A549 treated with RU486 at 1 μM for 4 hours (cell line): ENCODE data around the gene DIABLO. TPM values are rescaled to one million over a fixed set of nuclear protein-coding genes. Genes with fewer than 3 reads are reported as not detected.

Source experiments
- total RNA-seq: library from RNA; stranded (reverse); fragments of 200-300 nt; extraction: Qiagen RNA extraction; gene quantifications from 5 replicates; pipeline ENCODE4 v1.2.3, GENCODE V29; 2022; ENCODE audit warnings: low read depth

DIABLO gene
- total RNA-seq = 69.3 to 78.3 TPM (median 74.1 TPM) in 5 replicates

DNA sequence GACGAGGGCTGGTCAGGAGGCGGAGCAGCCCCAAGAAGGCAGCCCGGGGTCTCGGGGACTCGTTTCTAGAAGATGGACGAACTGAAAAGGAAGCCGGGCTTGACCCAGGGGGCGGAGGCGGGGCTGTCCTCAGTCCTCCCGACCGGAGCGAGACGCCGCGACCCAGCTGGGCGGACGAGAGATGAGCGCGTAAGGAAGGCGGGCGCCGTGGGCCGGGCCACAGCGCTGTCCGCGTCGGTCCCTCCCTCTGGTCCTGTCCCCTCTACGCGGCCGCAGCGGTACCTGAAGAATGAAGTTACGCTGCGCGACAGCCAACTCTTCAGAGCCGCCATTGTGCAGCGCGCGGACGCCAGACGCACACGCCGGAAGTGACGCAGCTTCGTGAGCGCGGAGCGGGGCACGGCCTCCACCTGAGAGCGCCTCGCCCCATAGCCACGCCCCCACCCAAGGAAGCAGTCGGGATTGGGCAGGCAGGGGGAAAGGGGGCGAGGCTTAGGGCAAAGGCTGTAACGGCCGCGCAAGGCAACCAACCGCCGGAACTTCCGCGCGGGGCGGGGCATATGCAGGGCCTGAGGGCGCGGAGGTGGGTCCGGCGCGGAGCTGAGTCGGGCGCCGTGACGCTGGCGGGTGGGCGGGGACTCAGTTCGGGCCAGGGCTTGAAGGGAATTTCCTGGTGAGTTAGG is at the start of gene DIABLO:
Gene DIABLO, minus strand, starts transcription at position 370 of the 683 bp plus-strand sequence. Its CDS starts 38 bp downstream, at position 332.

DNA sequence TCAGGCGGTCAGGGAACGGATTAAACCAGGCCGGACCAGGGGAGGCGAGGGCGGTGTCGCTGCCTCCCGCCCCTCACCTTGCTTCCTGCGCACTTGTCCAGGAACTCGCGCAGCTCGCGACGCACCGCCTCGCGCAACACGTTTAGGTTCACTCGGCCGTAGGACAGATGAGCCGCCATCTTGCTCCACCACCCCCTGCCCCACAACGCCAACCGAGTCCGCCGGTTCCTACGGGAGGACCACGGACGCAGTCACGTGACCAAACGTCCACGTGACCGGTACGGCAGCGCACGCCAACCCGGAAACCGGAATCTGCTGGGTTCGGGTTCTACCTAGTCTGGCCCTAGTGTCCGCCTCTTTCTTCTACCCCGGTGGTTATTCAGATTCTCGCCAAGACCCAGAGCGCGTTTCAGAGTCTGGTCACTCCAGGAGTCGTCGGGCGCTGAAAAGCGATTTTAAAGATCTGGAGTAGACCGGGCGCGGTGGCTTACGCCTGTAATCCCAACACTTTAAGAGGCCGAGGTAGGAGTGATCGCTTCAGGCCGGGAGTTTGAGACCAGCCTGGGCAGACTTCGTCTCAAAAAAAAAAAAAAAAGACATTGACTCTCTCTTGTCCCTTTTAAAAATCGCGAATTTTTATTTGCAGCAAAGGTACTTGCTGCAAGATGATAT is 40.5 kb upstream of the DIABLO start, which contains the start of gene VPS33A:
Gene VPS33A, minus strand, starts transcription at position 265 of the 672 bp plus-strand sequence. Its CDS starts 86 bp downstream, at position 179.

DNA sequence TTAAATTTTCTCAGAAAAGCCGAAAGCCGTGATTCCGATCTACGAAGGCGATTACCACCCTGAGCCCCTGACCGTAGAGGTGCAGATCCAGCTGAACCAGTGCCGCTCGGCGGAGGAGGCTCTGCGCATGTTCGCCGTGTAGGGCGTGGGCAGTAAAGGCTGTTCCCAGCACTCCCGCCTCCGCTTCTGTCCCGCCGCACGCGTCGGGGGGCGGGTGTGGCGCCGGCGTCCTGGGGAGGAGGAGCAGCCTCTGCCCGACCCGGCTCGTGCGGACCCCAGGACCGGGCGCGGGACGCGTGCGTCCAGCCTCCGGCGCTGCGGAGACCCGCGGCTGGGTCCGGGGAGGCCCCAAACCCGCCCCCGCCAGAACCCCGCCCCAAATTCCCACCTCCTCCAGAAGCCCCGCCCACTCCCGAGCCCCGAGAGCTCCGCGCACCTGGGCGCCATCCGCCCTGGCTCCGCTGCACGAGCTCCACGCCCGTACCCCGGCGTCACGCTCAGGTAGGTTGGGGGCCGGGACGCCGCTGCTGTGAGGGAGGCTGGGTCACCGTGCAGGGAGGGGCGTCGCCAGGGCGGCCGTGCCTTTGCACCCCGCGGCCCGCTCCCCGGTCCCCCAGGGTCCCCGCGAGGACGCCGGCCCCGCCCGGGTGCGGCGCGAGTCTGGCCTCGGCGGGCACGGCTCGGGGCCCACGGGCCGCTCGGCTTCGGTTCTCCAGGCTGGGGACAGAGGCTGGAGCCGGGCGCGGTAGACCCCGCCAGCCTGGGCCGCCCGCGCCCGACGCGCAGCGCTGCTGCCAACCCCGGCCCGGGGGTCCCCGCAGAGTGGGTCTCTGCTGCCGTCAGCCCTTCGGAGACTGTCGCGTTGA is 22.3 kb downstream of the DIABLO start, which contains the start of gene B3GNT4:
Gene B3GNT4, plus strand, starts transcription at position 409 of the 866 bp plus-strand sequence. CDS start 910 bp downstream, outside the sequence.

DNA sequence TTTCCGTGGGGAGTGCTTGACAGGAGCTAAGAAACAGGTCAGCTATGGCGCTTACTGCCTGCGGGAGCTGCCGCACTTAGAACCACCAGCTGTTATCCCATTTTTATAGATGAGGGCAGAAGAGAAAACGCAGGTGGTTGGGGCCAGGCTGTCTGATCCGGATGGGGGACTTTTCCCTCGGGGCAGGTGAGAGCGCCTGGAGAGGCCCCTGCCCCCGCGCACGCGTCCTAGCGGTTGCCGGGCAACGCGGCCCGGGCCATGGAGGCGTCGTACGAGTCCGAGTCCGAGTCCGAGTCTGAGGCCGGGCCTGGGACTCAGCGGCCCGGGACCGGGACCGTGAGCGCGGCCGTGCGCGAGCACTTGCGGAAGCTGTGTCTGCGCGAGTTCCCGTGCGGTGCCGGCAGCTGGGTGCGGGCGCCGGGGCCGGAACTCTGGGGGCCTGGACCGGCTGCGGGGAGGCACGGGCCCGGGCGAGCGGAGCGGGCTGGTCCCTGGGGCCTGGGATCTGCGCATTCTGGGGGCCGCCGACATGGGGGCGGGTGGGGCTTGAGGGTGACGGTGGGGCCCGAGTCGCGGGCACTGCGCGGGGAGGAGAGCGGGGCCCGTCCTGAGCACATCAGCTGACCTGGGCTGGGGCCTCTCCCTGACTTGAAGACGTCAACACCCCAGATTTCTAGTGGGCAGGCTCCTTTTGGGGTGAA is 42.8 kb downstream of the DIABLO start, which contains the start of gene LRRC43:
Gene LRRC43, plus strand, starts transcription at position 237 of the 701 bp plus-strand sequence. Its CDS starts 22 bp downstream, at position 259.

DNA sequence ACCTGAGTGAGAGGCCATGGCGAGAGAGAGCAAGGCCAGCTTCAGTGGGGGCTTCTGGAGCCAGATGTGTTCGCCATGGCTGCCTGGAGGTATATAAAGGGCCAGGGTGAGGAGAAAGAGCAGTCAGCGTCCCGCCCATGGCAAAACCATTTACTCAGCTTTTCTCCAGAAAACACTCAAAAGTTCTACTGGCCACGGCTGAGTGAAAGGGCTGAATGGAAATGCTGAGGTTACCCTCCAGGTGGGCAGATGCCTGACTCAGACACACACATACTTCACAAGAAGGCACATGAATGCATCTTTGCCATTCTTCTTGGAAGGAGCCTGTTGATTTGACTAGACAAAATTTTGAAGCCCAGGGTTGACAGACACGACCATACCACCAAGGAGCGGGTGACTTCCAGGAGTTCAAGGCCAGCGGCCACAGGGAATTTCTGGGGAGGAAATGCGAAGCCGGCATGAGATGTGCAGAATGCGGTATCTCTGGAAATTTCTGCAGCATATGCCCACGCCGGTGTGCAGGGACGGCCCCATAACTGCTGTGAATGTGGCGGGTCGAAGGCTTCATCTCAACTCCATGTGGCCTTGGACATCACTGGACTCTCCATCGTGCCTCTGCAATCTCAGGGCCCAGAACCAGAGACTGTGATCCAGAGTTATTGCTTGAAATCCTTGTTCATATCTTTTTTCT is 51.6 kb downstream of the DIABLO start, which contains the start of gene IL31:
Gene IL31, minus strand, starts transcription at position 67 of the 691 bp plus-strand sequence. Its CDS starts 49 bp downstream, at position 18.

Other genes starting within 250 kb of the DIABLO start
- gene BCL7A, start 204.2 kb downstream of the DIABLO start, total RNA-seq = 9.3 to 13.5 TPM (median 12.8 TPM) in 5 replicates
- gene MLXIP, start 147.3 kb downstream of the DIABLO start, total RNA-seq = 22.7 to 34.2 TPM (median 27.3 TPM) in 5 replicates
- gene IL31, start 51.8 kb downstream of the DIABLO start, total RNA-seq = not detected in 5 replicates
- 0.10 to 0.27 TPM (median 0.14 TPM) in 3 of 5 replicates, not detected in the others for gene LRRC43, start 42.9 kb downstream of the DIABLO start, total RNA-seq
- 0.21 to 0.80 TPM (median 0.53 TPM) in 5 replicates for gene B3GNT4, start 22.3 kb downstream of the DIABLO start, total RNA-seq
- 17.5 to 20.6 TPM (median 19.6 TPM) in 5 replicates for gene VPS33A, start 40.4 kb upstream of the DIABLO start, total RNA-seq
- 40.3 to 58.9 TPM (median 45.6 TPM) in 5 replicates for gene CLIP1, start 196.6 kb upstream of the DIABLO start, total RNA-seq